ENCODE data around the gene SEC23B.

- TF ChIP-seq, protein P1, sequence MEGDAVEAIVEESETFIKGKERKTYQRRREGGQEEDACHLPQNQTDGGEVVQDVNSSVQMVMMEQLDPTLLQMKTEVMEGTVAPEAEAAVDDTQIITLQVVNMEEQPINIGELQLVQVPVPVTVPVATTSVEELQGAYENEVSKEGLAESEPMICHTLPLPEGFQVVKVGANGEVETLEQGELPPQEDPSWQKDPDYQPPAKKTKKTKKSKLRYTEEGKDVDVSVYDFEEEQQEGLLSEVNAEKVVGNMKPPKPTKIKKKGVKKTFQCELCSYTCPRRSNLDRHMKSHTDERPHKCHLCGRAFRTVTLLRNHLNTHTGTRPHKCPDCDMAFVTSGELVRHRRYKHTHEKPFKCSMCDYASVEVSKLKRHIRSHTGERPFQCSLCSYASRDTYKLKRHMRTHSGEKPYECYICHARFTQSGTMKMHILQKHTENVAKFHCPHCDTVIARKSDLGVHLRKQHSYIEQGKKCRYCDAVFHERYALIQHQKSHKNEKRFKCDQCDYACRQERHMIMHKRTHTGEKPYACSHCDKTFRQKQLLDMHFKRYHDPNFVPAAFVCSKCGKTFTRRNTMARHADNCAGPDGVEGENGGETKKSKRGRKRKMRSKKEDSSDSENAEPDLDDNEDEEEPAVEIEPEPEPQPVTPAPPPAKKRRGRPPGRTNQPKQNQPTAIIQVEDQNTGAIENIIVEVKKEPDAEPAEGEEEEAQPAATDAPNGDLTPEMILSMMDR (IDR thresholded peaks at IDR 0.05) = no peak
- TF ChIP-seq POLR2A (IDR thresholded peaks at IDR 0.05) = no peak
- TF ChIP-seq POLR2AphosphoS5 (IDR thresholded peaks at IDR 0.05) = no peak
Observed at GRCh38 chr20:18514127-18514526, 6.4 kb downstream of the SEC23B start.
